Activated CD8-positive, alpha-beta memory T cell treated with anti-CD3 and anti-CD28 coated beads, Interleukin-2, amount 10 ng/mL, durations not matched to agents 7 days and 5 days (primary cell): ENCODE data around the gene CDH20. TPM values are rescaled to one million over a fixed set of nuclear protein-coding genes. Genes with fewer than 3 reads are reported as not detected.
"Not testable (repeated sequence)": the region's sequence is repeated elsewhere in the genome, so short reads cannot be mapped to it uniquely, and the experiment has no call there.

Experiments used
- ATAC-seq: fragments of 150-1000 bp; cut with Tn5 transposase; one replicate; pipeline ENCODE4 v1.10.0; 2021; ENCODE audit warnings: moderate library complexity
- CTCF ChIA-PET: fragments of 350-600 bp; sonication (Branson Sonifier 250); formaldehyde crosslinking; loops from one replicate; lab custom pipeline; 2021; ENCODE audit warnings: antibody characterized with exemption; lab: Charles Lee
- DNase-seq: peaks from one replicate; pipeline ENCODE4 v3.0.0-alpha.2; 2020
- H3K27ac Mint-ChIP-seq: one replicate; pipeline ENCODE4 v1.8.0; 2021; ENCODE audit warnings: mild to moderate bottlenecking, mixed read lengths
- H3K27me3 Mint-ChIP-seq: one replicate; pipeline ENCODE4 v1.8.0; 2021; ENCODE audit warnings: mixed read lengths
- H3K36me3 Mint-ChIP-seq: one replicate; pipeline ENCODE4 v1.8.0; 2021; ENCODE audit warnings: mild to moderate bottlenecking, mixed read lengths
- H3K4me1 Mint-ChIP-seq: one replicate; pipeline ENCODE4 v1.8.0; 2021; ENCODE audit warnings: mixed read lengths
- H3K4me3 Mint-ChIP-seq: one replicate; pipeline ENCODE4 v1.8.0; 2021; ENCODE audit warnings: mild to moderate bottlenecking, moderate library complexity, mixed read lengths
- H3K9me3 Mint-ChIP-seq: one replicate; pipeline ENCODE4 v1.8.0; 2022; ENCODE audit warnings: low read depth, mixed read lengths
- total RNA-seq, 2 experiments: library from RNA; stranded (reverse); gene quantifications; one replicate each; pipeline ENCODE4 v1.2.3, GENCODE V29; 2021

The CDH20 gene
- total RNA-seq, 2 experiments from 2014 or later = 0.07 TPM; not detected in 1

DNA sequence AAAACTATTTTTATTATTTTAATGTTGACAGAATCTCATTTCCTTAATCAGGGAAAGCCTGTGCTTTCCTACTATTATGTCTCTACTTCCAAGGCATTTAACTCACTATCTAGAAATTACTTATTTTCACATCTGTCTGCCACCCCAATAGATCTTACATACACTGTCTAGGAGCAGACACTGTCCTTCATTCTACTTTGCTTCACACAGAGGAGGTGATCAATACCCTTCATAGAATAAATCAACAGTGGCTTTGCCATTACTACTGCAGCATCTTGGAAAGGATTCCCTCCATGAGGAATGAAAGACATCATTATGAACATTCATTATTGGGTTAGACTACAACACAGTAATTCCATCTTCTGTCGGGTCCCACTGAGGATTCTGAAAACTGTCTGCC is 31.7 kb downstream of the CDH20 start:
- Mint-ChIP-seq H3K9me3 (no peaks in the 10 kb centered on the region), H3K27me3 (no peaks in the 10 kb centered on the region), H3K4me3 (no peak overlapping the region), H3K36me3 (no peaks in the 10 kb centered on the region), H3K4me1 (peaks cover 4% of the 10 kb centered on the region), H3K27ac (no peak overlapping the region)
- ATAC-seq (no peak), DNase-seq (no peak)
- CTCF ChIA-PET = no interaction called here

GRCh38 chr18:61368001-61368400 is 34.8 kb downstream of the CDH20 start:
- no peaks in the 10 kb centered on the region for H3K9me3 Mint-ChIP-seq
- DNase-seq (no peak), ATAC-seq (no peak)
- CTCF ChIA-PET = no interaction called here
- no peaks in the 10 kb centered on the region for H3K4me1 Mint-ChIP-seq
- no peak overlapping the region for H3K4me3 Mint-ChIP-seq
- no peak overlapping the region for H3K27ac Mint-ChIP-seq
- H3K27me3 Mint-ChIP-seq = no peaks in the 10 kb centered on the region
- no peaks in the 10 kb centered on the region for H3K36me3 Mint-ChIP-seq

DNA sequence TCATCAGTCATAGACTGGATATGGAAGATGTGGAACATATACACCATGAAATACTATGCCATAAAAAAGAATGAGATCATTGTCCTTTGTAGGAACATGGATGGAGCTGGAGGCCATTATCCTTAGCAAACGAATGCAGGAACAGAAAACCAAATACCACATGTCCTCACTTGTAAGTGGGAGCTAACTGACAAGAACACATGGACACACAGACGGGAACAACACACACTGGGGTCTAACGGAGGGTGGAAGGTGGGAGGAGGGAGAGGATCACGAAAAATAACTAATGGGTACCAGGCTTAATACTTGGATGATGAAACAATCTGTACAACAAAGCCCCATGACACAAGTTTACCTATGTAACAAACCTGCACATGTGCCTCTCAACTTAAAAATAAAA is 36.4 kb downstream of the CDH20 start:
- DNase-seq, H3K36me3 Mint-ChIP-seq, ATAC-seq, H3K4me3 Mint-ChIP-seq, H3K4me1 Mint-ChIP-seq, H3K27ac Mint-ChIP-seq, H3K9me3 Mint-ChIP-seq, CTCF ChIA-PET, H3K27me3 Mint-ChIP-seq: not testable (repeated sequence)

- H3K4me1 Mint-ChIP-seq = no peaks in the 10 kb centered on the region
- DNase-seq = no peak
- no peaks in the 10 kb centered on the region for H3K9me3 Mint-ChIP-seq
- no peak overlapping the region for H3K4me3 Mint-ChIP-seq
- H3K27ac Mint-ChIP-seq = no peak overlapping the region
- ATAC-seq = no peak
- CTCF ChIA-PET = interaction anchor here (0.6 kb wide), 1 partner anchor 683 kb away, joined by 4 read pairs; no protein-coding TSS in a partner anchor
- no peaks in the 10 kb centered on the region for H3K27me3 Mint-ChIP-seq
- H3K36me3 Mint-ChIP-seq = no peaks in the 10 kb centered on the region
Measured at GRCh38 chr18:61371111-61371510, 37.9 kb downstream of the CDH20 start.

GRCh38 chr18:61379827-61380226 is 46.6 kb downstream of the CDH20 start:
- CTCF ChIA-PET = no interaction called here
- Mint-ChIP-seq H3K36me3 (no peaks in the 10 kb centered on the region), H3K27me3 (no peaks in the 10 kb centered on the region), H3K27ac (no peak overlapping the region), H3K4me1 (no peaks in the 10 kb centered on the region), H3K9me3 (no peaks in the 10 kb centered on the region), H3K4me3 (no peak overlapping the region)
- ATAC-seq (no peak), DNase-seq (no peak)

DNA sequence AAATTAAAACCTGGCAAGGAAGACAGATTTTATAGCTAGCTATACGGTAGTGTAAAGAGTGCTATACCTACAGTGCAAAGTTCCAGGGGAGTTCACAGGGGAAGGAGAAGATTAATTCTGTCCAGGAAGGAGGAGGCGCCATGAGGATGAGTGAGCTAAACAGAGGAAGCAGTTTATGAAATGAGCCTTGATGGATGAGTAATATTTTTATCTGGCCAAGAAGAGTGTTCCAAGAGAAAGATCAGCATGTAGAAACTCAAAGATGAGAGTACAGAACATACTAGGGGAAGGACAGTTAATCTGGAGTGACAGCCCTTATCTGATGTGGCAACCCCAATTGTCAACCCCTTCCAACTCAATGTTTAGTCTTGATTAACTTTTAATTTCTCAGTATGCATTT is 54.8 kb downstream of the CDH20 start:
- no peaks in the 10 kb centered on the region for H3K36me3 Mint-ChIP-seq
- H3K27ac Mint-ChIP-seq = no peak overlapping the region
- DNase-seq = no peak
- H3K4me3 Mint-ChIP-seq = no peak overlapping the region
- no peaks in the 10 kb centered on the region for H3K9me3 Mint-ChIP-seq
- no peaks in the 10 kb centered on the region for H3K4me1 Mint-ChIP-seq
- no peak for ATAC-seq
- CTCF ChIA-PET = no interaction called here
- no peaks in the 10 kb centered on the region for H3K27me3 Mint-ChIP-seq

DNA sequence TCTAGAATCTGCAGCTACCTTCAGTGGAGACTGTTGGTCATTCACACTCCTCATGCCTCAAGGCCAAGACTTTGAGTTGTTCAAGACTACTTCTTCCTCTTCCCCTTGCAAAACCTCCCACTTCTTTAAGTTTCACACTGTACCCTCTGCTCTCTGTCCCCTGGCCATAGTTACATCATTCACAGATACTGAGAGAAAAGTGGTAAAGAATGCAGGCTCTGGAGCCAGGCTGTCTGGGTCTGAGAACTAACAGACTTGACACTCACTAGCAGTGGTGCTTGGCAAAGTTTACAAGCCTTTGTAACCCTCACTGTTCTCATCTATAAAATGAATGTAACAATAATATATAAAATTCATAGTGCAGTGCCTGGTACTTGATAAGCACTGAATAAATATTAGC is 61.8 kb downstream of the CDH20 start:
- Mint-ChIP-seq H3K4me1 (no peaks in the 10 kb centered on the region), H3K27ac (no peak overlapping the region), H3K4me3 (no peak overlapping the region), H3K36me3 (no peaks in the 10 kb centered on the region), H3K9me3 (no peaks in the 10 kb centered on the region), H3K27me3 (no peaks in the 10 kb centered on the region)
- CTCF ChIA-PET = no interaction called here
- no peak for ATAC-seq
- DNase-seq = no peak

- no peaks in the 10 kb centered on the region for H3K4me1 Mint-ChIP-seq
- DNase-seq (no peak), ATAC-seq (no peak)
- H3K27me3 Mint-ChIP-seq = no peaks in the 10 kb centered on the region
- no peak overlapping the region for H3K27ac Mint-ChIP-seq
- CTCF ChIA-PET = no interaction called here
- no peaks in the 10 kb centered on the region for H3K9me3 Mint-ChIP-seq
- H3K4me3 Mint-ChIP-seq = no peak overlapping the region
- no peaks in the 10 kb centered on the region for H3K36me3 Mint-ChIP-seq
Measured at GRCh38 chr18:61397222-61397621, 64.0 kb downstream of the CDH20 start.

GRCh38 chr18:61398961-61399705 is 65.9 kb downstream of the CDH20 start:
- no peaks in the 10 kb centered on the region for H3K36me3 Mint-ChIP-seq
- H3K27me3 Mint-ChIP-seq = no peaks in the 10 kb centered on the region
- no peak for DNase-seq
- H3K4me1 Mint-ChIP-seq = no peaks in the 10 kb centered on the region
- H3K27ac Mint-ChIP-seq = no peak overlapping the region
- CTCF ChIA-PET = no interaction called here
- H3K9me3 Mint-ChIP-seq = peaks cover 3% of the 10 kb centered on the region
- no peak overlapping the region for H3K4me3 Mint-ChIP-seq
- ATAC-seq = no peak

GRCh38 chr18:61400016-61400635 is 66.9 kb downstream of the CDH20 start:
- Mint-ChIP-seq H3K4me1 (no peaks in the 10 kb centered on the region), H3K9me3 (peaks cover 3% of the 10 kb centered on the region), H3K27me3 (no peaks in the 10 kb centered on the region), H3K4me3 (no peak overlapping the region), H3K27ac (no peak overlapping the region), H3K36me3 (no peaks in the 10 kb centered on the region)
- ATAC-seq (no peak), DNase-seq (no peak)
- CTCF ChIA-PET = no interaction called here

DNA sequence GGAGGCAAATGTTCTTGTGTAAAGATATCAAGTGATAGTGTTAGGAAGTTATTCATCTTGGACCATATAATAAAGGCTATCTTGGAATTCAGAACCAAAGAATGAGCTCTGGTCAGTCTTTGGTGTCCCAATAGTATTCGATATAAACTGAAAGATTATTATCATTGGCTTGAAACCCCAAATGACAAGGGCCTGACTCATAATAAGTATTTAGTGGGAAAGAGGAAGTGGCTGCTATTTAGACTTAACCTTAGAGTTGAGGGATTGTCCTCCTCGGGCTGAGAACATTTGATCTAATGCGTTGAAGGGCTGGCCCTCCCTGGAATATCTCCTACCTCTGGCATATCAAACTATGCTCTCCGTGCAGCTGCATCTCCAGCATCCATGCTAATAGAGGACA is 67.5 kb downstream of the CDH20 start:
- Mint-ChIP-seq H3K4me3 (no peak overlapping the region), H3K4me1 (no peaks in the 10 kb centered on the region), H3K27ac (no peak overlapping the region), H3K27me3 (no peaks in the 10 kb centered on the region), H3K36me3 (no peaks in the 10 kb centered on the region), H3K9me3 (peaks cover 3% of the 10 kb centered on the region)
- ATAC-seq (no peak), DNase-seq (no peak)
- CTCF ChIA-PET = no interaction called here

- Mint-ChIP-seq H3K27me3 (peaks cover 2% of the 10 kb centered on the region), H3K9me3 (peaks cover 3% of the 10 kb centered on the region), H3K27ac (no peak overlapping the region), H3K4me3 (no peak overlapping the region), H3K36me3 (no peaks in the 10 kb centered on the region), H3K4me1 (no peaks in the 10 kb centered on the region)
- ATAC-seq = no peak
- no peak for DNase-seq
- CTCF ChIA-PET = no interaction called here
Measured at GRCh38 chr18:61402726-61403125, 69.5 kb downstream of the CDH20 start.

GRCh38 chr18:61413396-61413795 is 80.2 kb downstream of the CDH20 start:
- ATAC-seq (no peak), DNase-seq (no peak)
- H3K4me1 Mint-ChIP-seq = no peaks in the 10 kb centered on the region
- no peak overlapping the region for H3K27ac Mint-ChIP-seq
- CTCF ChIA-PET = no interaction called here
- H3K4me3 Mint-ChIP-seq = no peak overlapping the region
- no peaks in the 10 kb centered on the region for H3K9me3 Mint-ChIP-seq
- no peaks in the 10 kb centered on the region for H3K36me3 Mint-ChIP-seq
- no peaks in the 10 kb centered on the region for H3K27me3 Mint-ChIP-seq

DNA sequence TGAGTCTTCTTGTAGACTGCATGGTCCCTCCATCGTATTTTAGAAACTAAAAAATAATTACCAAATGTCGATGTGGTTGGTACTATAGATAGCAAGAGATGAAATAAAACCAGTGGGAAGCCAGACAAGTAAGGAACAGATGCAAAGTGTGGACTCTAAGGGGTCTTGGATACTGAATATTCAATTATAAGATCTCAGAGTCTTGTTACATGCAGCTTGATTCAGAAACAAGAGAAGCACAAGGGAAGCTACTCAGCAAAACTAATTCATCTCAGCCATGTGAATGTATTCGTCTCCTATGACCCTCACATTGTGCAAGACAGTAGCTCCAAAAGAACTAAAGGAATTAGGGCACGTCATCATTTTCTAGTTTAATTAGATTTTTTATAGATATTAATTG is 80.9 kb downstream of the CDH20 start:
- CTCF ChIA-PET = no interaction called here
- no peak for ATAC-seq
- H3K9me3 Mint-ChIP-seq = no peaks in the 10 kb centered on the region
- H3K27me3 Mint-ChIP-seq = no peaks in the 10 kb centered on the region
- no peaks in the 10 kb centered on the region for H3K36me3 Mint-ChIP-seq
- no peak for DNase-seq
- H3K4me3 Mint-ChIP-seq = no peak overlapping the region
- no peaks in the 10 kb centered on the region for H3K4me1 Mint-ChIP-seq
- no peak overlapping the region for H3K27ac Mint-ChIP-seq
